Type B pancreatic cell (in vitro differentiated cells): ENCODE data around the gene GREM1. TPM values are rescaled to one million over a fixed set of nuclear protein-coding genes. Genes with fewer than 3 reads are reported as not detected.

Experiments
- DNase-seq: peaks from one replicate; pipeline ENCODE4 v3.0.0; 2021; ENCODE audit warnings: mixed read lengths; ENCODE audit not compliant: unreplicated experiment; ENCODE audit errors: extremely low spot score
- H3K27ac Mint-ChIP-seq: 2 replicates; pipeline ENCODE4 v1.8.0; 2021; ENCODE audit warnings: mild to moderate bottlenecking, mixed read lengths
- H3K27me3 Mint-ChIP-seq: 2 replicates; pipeline ENCODE4 v1.8.0; 2021; ENCODE audit warnings: mixed read lengths
- H3K36me3 Mint-ChIP-seq: 2 replicates; pipeline ENCODE4 v1.8.0; 2021; ENCODE audit warnings: mixed read lengths
- H3K4me1 Mint-ChIP-seq: one replicate; pipeline ENCODE4 v1.8.0; 2021; ENCODE audit warnings: mixed read lengths; ENCODE audit not compliant: unreplicated experiment
- H3K4me3 Mint-ChIP-seq: 2 replicates; pipeline ENCODE4 v1.8.0; 2021; ENCODE audit warnings: mild to moderate bottlenecking, mixed read lengths
- H3K9me3 Mint-ChIP-seq: 2 replicates; pipeline ENCODE4 v1.8.0; 2021; ENCODE audit warnings: mixed read lengths
- CTCF ChIP-seq: fragments of 200-600 bp; sonication (generic); conservative IDR thresholded peaks from 2 replicates; pipeline ENCODE4 v1.5.0; 2021; ENCODE audit warnings: antibody characterized with exemption, mild to moderate bottlenecking
- total RNA-seq: library from RNA; stranded (reverse); gene quantifications from 2 replicates; pipeline ENCODE4 v1.2.1, GENCODE V29; 2021; ENCODE audit warnings: low replicate concordance

The GREM1 gene
- total RNA-seq, 1 donor from 2014 or later = 56.6 TPM

GRCh38 chr15:32700501-32701150, 17.2 kb upstream of the GREM1 start:
- peaks cover 8% of the 10 kb centered on the region for H3K4me1 Mint-ChIP-seq
- no peaks in the 10 kb centered on the region for H3K36me3 Mint-ChIP-seq
- H3K27me3 Mint-ChIP-seq = peaks cover 6% of the 10 kb centered on the region
- no peak for TF ChIP-seq CTCF
- no peak overlapping the region for H3K4me3 Mint-ChIP-seq
- DNase-seq = no peak
- no peaks in the 10 kb centered on the region for H3K9me3 Mint-ChIP-seq
- no peak overlapping the region for H3K27ac Mint-ChIP-seq

- no peak overlapping the region for H3K4me3 Mint-ChIP-seq
- peaks cover 8% of the 10 kb centered on the region for H3K4me1 Mint-ChIP-seq
- no peak overlapping the region for H3K27ac Mint-ChIP-seq
- peaks cover 6% of the 10 kb centered on the region for H3K27me3 Mint-ChIP-seq
- H3K36me3 Mint-ChIP-seq = no peaks in the 10 kb centered on the region
- H3K9me3 Mint-ChIP-seq = no peaks in the 10 kb centered on the region
- TF ChIP-seq CTCF = no peak
- DNase-seq = no peak
These were observed 15.9 kb upstream of the GREM1 start for GRCh38 chr15:32701863-32702262.

GRCh38 chr15:32704395-32704981, 13.3 kb upstream of the GREM1 start:
- Mint-ChIP-seq H3K36me3 (no peaks in the 10 kb centered on the region), H3K27ac (no peak overlapping the region), H3K9me3 (no peaks in the 10 kb centered on the region), H3K4me1 (no peaks in the 10 kb centered on the region), H3K27me3 (peaks cover 22% of the 10 kb centered on the region), H3K4me3 (no peak overlapping the region)
- TF ChIP-seq CTCF = no peak
- no peak for DNase-seq

DNA sequence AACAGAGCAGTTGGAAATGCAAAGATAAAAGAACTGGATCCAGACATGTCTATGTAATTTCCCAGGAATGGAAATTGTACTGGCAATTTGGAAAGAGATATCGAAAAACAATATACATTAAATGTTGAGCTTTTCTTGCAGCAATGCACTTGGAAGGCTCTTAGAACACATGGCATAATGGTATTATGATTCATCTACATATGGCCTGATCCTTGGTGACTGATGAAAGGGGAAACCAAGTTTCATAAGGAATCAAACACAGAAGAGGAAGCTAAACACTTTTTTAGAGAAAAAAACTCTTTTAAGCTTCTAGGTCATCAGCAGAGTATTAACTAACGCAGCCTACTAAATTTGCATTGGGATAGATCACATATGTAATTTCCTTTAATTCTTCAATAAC, 12.4 kb upstream of the GREM1 start:
- Mint-ChIP-seq H3K4me3 (no peak overlapping the region), H3K9me3 (no peaks in the 10 kb centered on the region), H3K27me3 (peaks cover 25% of the 10 kb centered on the region), H3K27ac (no peak overlapping the region), H3K4me1 (no peaks in the 10 kb centered on the region), H3K36me3 (no peaks in the 10 kb centered on the region)
- no peak for TF ChIP-seq CTCF
- DNase-seq = no peak

- Mint-ChIP-seq H3K4me3 (no peak overlapping the region), H3K36me3 (no peaks in the 10 kb centered on the region), H3K9me3 (no peaks in the 10 kb centered on the region), H3K27ac (no peak overlapping the region), H3K27me3 (peaks cover 32% of the 10 kb centered on the region), H3K4me1 (no peaks in the 10 kb centered on the region)
- no peak for DNase-seq
- no peak for TF ChIP-seq CTCF
These were observed 11.1 kb upstream of the GREM1 start for GRCh38 chr15:32706704-32707103.
